ENCODE data around the gene OR10G8.

DNA sequence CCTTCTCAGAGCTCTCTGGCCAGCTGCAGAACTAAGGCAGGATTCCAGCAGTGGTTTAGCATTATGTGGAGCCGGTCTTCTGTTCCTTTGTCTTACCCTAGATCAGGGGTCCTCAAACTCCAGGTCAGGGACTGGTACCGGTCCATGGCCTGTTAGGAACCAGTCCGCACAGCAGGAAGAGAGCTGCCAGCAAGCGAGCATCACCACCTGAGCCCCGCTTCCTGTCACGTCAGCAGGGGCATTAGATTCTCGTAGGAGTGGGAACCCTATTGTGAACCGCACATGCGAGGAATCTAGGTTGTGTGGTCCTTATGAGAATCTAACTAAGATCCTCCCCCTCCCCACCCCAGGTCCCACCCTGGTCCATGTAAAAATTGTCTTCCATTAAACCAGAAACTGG, 13.0 kb downstream of the OR10G8 start:
- TF ChIP-seq, protein P1, sequence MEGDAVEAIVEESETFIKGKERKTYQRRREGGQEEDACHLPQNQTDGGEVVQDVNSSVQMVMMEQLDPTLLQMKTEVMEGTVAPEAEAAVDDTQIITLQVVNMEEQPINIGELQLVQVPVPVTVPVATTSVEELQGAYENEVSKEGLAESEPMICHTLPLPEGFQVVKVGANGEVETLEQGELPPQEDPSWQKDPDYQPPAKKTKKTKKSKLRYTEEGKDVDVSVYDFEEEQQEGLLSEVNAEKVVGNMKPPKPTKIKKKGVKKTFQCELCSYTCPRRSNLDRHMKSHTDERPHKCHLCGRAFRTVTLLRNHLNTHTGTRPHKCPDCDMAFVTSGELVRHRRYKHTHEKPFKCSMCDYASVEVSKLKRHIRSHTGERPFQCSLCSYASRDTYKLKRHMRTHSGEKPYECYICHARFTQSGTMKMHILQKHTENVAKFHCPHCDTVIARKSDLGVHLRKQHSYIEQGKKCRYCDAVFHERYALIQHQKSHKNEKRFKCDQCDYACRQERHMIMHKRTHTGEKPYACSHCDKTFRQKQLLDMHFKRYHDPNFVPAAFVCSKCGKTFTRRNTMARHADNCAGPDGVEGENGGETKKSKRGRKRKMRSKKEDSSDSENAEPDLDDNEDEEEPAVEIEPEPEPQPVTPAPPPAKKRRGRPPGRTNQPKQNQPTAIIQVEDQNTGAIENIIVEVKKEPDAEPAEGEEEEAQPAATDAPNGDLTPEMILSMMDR (IDR thresholded peaks at IDR 0.05) = no peak
- TF ChIP-seq POLR2A (IDR thresholded peaks at IDR 0.05) (no peak), EP300 (IDR thresholded peaks at IDR 0.05) (no peak)
